ENCODE measurements around the gene LTBP4. TPM values are rescaled to one million over a fixed set of nuclear protein-coding genes. Genes with fewer than 3 reads are reported as not detected.

The LTBP4 gene
- total RNA-seq, 1 experiment from 2014 or later, result 64.4 TPM

- peak; percentile 59 for DNase-seq (ENCODE audit: low spot score)
- in situ Hi-C loops (cut with HindIII; ENCODE audit: low sequenced_read_pairs), result no loop called here
Measured at GRCh38 chr19:40592170-40592569, 9.0 kb upstream of the LTBP4 start.

- no peak for DNase-seq (ENCODE audit: low spot score)
Measured at GRCh38 chr19:40594255-40594654, 6.9 kb upstream of the LTBP4 start.

DNA sequence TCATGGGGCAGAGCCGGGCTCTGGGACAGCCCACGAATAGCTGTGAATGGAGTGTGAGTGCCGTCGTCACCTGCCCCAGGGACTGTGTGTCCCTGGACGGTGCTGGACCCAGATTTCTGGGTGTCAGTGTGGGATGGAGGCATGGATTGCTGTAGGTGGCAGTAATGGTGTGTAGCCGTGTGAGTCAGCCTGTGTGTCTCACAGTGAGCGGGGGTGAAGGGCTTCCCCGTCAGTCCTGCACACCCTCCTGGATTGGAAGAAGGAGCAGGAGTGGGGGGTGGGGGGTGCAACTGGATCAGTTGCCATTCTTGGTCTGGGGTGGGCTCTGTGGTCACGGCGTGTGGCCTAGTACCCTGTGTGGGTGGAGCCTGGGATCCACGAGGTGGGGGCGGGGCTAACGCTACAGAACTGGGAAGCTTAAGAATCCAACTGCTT is 6.5 kb upstream of the LTBP4 start:
- DNase-seq (ENCODE audit: low spot score), result no peak
- in situ Hi-C loops (cut with HindIII; ENCODE audit: low sequenced_read_pairs), result loop anchor here (5.0 kb wide), 1 partner anchor 57 kb away; no protein-coding TSS in a partner anchor

More at GRCh38 chr19:40594255-40594654, 6.9 kb upstream of the LTBP4 start:
- in situ Hi-C loops (cut with HindIII; ENCODE audit: low sequenced_read_pairs), result no loop called here

- DNase-seq (ENCODE audit: low spot score), result peak; percentile 24
- in situ Hi-C loops (cut with HindIII; ENCODE audit: low sequenced_read_pairs), result loop anchor here (5.0 kb wide), 1 partner anchor 59 kb away; no protein-coding TSS in a partner anchor
Measured at GRCh38 chr19:40596608-40597328, 4.4 kb upstream of the LTBP4 start.

GRCh38 chr19:40597329-40597838 is 3.8 kb upstream of the LTBP4 start:
- in situ Hi-C loops (cut with HindIII; ENCODE audit: low sequenced_read_pairs), result loop anchor here (5.0 kb wide), 1 partner anchor 60 kb away; no protein-coding TSS in a partner anchor
- no peak for DNase-seq (ENCODE audit: low spot score)

GRCh38 chr19:40598121-40598917 is 2.9 kb upstream of the LTBP4 start:
- in situ Hi-C loops (cut with HindIII; ENCODE audit: low sequenced_read_pairs), result loop anchor here (5.0 kb wide), 1 partner anchor 61 kb away; no protein-coding TSS in a partner anchor
- peak; percentile 87 for DNase-seq (ENCODE audit: low spot score)

DNA sequence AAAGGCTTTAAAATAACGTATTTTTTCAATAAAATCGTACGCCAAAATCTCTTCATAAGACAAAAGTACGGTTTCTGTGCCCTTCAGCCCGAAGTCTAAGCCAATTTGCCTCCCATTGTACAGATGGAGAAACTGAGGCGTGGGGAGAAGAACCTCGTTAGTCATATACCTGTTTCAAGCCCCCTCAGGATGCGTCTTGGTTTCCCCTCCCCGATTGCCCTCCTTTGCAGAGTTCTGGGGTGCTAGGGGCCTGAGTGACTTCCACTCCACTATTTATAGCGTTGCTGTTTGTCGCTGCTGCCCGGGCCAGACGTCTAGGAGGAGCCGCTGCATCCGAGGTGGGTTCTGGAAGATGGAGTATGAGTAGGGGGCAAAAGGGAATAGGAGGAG is 2.3 kb upstream of the LTBP4 start:
- DNase-seq (ENCODE audit: low spot score), result no peak
- in situ Hi-C loops (cut with HindIII; ENCODE audit: low sequenced_read_pairs), result loop anchor here (5.0 kb wide), 1 partner anchor 62 kb away; no protein-coding TSS in a partner anchor

GRCh38 chr19:40599331-40599901 is 1.8 kb upstream of the LTBP4 start:
- DNase-seq (ENCODE audit: low spot score), result no peak
- in situ Hi-C loops (cut with HindIII; ENCODE audit: low sequenced_read_pairs), result loop anchor here (5.0 kb wide), 1 partner anchor 62 kb away; no protein-coding TSS in a partner anchor

- in situ Hi-C loops (cut with HindIII; ENCODE audit: low sequenced_read_pairs), result loop anchor here (5.0 kb wide), 1 partner anchor 63 kb away; no protein-coding TSS in a partner anchor
- DNase-seq (ENCODE audit: low spot score), result no peak
Measured at GRCh38 chr19:40599902-40600569, 1.1 kb upstream of the LTBP4 start.

DNA sequence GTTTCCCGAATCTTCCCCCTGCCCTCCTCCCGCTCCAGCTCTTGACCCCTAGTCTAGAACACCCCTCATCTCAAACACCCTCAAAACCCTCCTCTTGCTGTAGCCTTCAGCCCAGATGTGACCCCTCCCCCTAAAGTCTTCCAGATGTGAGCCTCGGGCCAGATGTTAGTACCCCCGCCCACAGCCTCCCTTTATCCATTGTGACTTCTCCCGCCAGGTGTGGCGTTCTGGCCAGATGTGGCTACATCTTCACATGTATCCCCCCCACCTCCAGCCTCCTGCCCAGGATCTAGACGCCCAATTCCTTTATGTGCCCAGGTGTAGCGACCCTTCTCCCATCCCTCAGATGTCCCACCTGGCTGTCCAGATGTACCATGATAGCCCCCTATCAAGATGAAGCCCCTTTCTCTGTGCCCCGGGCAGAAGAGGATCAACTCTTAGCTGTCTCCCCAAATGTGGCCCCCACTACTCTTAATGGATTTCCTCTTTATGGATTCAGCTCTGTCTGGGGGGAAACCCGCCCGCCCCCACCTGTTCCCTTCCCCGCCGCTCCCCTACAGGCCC is 517 bp upstream of the LTBP4 start:
- in situ Hi-C loops (cut with HindIII; ENCODE audit: low sequenced_read_pairs), result no loop called here
- no peak for DNase-seq (ENCODE audit: low spot score)

DNA sequence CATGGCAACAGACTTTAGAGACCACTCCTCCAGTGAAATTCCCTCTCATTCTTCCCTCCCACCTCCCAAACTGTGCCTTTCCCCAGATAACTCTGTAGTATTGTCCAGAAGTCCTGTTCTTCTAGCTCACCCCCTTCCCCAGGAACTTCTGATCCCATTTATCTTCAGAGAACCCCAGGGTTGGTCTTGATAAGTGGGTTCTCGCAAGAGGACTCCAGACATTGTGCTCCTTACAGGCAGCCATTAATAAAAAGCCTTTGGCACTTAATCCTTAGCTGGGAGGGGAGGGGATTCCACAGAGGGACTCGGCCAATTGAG is 1.9 kb downstream of the LTBP4 start:
- in situ Hi-C loops (cut with HindIII; ENCODE audit: low sequenced_read_pairs), result no loop called here

GRCh38 chr19:40603389-40604170 is 2.4 kb downstream of the LTBP4 start:
- peak; percentile 73 for DNase-seq (ENCODE audit: low spot score)
- in situ Hi-C loops (cut with HindIII; ENCODE audit: low sequenced_read_pairs), result no loop called here

More for the DNA sequence above, 1.9 kb downstream of the LTBP4 start:
- DNase-seq (ENCODE audit: low spot score), result no peak

GRCh38 chr19:40604171-40604646 is 3.0 kb downstream of the LTBP4 start:
- in situ Hi-C loops (cut with HindIII; ENCODE audit: low sequenced_read_pairs), result no loop called here
- no peak for DNase-seq (ENCODE audit: low spot score)

DNA sequence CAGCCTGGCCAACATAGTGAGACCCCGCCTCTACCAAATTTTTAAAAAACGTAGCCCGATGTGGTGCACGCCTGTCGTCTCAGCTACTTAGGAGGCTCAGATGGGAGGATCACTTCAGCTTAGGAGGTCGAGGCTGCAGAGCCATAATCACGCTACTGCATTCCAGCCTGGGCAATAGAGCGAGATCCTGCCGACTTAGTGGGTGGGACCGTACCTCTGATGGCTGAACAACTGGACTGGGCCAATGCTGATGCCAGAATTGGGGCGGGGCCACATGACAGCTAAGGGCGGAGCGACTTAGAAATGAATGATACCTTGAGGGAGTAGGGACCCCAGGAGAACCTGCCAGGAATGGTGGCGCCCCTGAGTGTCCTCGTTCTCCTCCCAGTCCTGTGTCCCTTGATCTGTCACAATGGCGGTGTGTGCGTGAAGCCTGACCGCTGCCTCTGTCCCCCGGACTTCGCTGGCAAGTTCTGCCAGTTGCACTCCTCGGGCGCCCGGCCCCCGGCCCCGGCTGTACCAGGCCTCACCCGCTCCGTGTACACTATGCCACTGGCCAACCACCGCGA is 3.6 kb downstream of the LTBP4 start:
- in situ Hi-C loops (cut with HindIII; ENCODE audit: low sequenced_read_pairs), result no loop called here
- no peak for DNase-seq (ENCODE audit: low spot score)

DNA sequence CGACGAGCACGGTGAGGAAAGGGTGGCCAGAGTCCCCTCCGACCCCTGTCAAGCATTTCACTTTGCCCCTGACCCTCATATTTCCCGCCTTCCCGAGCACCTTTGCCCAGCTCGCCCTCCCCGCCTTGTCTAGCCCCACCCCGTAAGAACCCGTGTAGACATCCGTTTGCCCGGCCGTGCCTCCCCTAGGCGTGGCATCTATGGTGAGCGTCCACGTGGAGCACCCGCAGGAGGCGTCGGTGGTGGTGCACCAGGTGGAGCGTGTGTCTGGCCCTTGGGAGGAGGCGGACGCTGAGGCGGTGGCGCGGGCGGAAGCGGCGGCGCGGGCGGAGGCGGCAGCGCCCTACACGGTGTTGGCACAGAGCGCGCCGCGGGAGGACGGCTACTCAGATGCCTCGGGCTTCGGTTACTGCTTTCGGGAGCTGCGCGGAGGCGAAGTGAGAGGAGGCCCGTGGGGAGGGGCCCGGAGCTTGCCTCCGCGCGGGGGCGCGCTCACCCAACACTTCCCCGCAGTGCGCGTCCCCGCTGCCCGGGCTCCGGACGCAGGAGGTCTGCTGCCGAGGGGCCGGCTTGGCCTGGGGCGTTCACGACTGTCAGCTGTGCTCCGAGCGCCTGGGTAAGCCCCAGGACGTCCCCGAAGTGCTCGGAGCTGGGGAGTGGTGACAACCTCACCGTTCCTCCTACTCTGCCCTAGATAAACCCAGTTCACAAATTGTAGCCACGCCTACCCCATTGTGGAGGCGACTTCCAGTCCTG is 4.2 kb downstream of the LTBP4 start:
- in situ Hi-C loops (cut with HindIII; ENCODE audit: low sequenced_read_pairs), result no loop called here
- DNase-seq (ENCODE audit: low spot score), result no peak

GRCh38 chr19:40607311-40608239 is 6.4 kb downstream of the LTBP4 start:
- in situ Hi-C loops (cut with HindIII; ENCODE audit: low sequenced_read_pairs), result no loop called here
- no peak for DNase-seq (ENCODE audit: low spot score)

All from G401 (cell line).